T-helper 2 cell (primary cell): ENCODE data around the gene OAT.

Experiments
- DNase-seq, 5 experiments: peaks; one replicate each; pipeline versions ENCODE4 v3.0.0 to v3.0.0-alpha.2; 2012 to 2022

Gene OAT

DNA sequence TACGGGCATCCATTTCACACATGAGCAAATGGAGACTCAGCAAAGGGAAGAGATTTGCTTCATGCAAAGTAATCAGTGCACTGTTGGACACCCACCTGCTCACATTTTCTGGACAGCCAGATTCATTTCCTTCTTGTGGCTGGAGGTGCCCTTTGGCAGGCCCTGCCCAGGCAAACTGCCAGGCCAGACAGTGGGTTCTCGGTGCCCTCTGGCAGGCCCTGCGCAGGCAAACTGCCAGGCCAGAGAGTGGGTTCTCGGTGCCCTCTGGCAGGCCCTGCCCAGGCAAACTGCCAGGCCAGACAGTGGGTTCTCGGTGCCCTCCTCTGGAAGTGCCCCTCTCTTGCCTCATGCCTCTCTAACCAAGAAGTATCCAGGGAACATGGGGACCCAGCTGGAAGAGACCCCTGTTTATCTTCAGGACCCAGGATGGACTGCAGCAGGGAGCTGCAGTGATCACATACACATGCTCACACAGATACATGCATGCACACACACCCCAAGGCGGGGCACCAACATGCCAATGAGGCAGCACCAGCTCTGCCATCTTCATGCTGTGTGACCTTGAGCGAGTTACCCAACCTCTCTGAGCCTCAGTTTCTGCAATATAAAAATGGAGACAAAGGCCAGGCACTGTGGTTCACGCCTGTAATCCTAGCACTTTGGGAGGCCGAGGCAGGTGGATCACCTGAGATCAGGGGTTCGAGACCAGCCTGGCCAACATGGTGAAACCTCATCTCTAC, 67.1 kb downstream of the OAT start:
- no peak for DNase-seq

GRCh38 chr10:124350806-124351205, 67.9 kb downstream of the OAT start:
- no peak for DNase-seq

DNA sequence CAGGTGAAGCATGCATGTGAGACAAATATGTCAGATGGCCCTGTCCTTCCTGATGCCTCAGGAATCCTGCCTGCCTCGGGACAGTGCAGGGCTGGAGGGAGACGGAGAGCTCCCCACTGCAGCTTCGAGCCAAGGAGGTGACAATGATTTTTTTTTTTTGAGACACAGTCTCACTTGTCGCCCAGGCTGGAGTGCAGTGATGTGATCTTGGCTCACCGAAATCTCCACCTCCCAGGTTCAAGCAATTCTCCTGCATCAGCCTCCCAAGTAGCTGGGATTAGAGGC, 68.8 kb downstream of the OAT start:
- no peak for DNase-seq

DNA sequence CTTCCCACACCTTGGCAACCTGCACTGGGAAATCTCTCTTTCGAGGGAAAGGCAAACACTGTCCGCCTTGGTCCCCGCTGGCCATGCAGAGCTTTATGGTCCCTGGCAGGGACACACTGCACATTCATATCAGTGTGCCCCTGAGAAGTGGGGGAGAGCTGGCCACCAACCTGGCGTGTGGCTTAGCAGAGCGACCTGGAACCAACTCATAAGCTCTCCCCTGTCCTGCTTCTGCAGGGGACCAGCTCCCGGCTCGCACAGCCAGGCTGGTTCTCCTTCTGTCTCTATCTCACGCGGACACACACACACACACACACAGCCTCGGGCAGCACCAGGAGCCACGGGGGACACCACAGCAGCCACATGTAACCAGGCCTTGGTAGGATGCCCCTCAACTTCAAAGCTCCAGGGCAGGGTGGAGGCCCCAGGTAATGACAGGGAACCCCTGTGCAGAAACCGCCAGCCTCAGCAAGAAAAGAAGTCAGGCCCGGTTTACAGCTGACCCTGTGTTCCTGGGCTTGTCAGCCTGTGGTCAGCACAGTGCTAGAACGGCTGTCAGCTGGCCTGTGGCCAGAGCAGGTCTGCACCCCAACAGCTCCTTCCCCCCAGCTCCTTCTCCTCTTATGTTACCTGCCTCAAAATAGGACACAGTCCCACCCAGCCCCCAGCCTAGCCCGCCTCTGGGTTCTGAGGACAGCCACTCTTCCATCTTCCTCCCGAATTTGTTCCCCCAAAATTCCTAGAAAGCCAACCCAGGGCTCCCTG, 69.3 kb downstream of the OAT start:
- no peak for DNase-seq

DNA sequence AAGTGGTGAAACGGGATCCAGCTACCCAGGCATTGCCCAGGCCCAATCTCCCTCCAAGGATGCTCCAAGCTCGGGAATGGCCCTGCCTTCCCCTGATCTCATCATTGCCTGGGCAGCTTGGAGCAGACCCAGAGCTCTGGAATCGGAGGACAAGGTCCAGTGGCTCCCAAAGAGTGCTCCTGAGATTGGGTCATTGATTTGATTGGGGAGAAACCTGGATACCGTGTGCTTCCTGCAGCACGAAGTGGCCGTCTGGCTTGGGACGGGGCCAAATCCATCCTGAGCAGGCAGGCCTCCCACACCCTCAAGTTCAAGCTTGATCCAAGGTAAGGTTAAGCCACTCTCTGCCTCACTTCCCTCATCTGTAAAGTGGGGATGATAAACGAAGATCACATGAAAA, 69.9 kb downstream of the OAT start:
- DNase-seq = no peak

DNA sequence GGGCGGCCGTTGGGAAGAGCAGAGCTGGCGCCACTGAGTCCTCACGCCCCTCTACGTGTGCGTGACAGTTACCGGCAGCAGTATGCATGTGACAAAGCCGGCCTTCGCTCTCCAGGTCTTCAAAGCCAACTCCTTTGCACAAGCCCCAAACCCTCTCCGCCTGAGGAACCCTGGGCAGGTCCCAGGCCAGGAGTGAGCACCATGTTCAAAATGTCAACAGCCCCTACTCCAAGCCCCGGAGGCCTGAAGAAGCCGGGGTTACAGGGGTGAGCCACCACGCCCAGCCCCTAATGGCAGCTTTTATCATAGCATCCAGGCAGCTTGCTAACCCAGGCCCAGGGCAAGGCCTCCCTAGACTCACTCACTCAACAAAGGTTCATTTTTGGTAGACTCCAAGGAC, 70.8 kb downstream of the OAT start:
- DNase-seq = no peak
